GM21825 (cell line): ENCODE measurements around the gene SIRPG.
"Not testable (repeated sequence)": the region's sequence is repeated elsewhere in the genome, so short reads cannot be mapped to it uniquely, and the experiment has no call there.

Experiments used
- ATAC-seq: cut with Tn5 transposase; IDR thresholded peaks from one replicate; pipeline ENCODE4 v1.9.1; 2021; ENCODE audit warnings: mild to moderate bottlenecking, moderate library complexity; ENCODE audit not compliant: unreplicated experiment

Gene SIRPG

GRCh38 chr20:1657556-1658334 is at the start of gene SIRPG:
Gene SIRPG (minus strand): TSS chr20:1657779. CDS start chr20:1657714, 65 bp downstream.
- ATAC-seq: no peak

DNA sequence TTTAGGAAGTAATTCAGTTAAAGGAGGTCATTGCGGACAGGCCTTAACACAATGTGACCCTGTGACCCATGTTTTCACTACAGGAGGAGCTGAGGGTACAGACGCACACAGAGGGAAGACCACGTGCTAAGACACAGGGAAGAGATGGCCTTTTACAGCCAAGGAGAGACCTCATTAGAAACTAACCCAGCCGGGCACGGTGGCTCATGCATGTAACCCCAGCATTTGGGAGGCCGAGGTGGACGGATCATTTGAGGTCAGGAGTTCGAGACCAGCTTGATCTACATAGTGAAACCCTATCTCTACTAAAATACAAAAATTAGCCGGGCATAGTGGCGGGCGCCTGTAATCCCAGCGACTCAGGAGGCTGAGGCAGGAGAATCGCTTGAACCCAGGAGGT is 49.3 kb upstream of the SIRPG start:
- not testable (repeated sequence) for ATAC-seq

- no peak for ATAC-seq
These were observed 48.5 kb upstream of the SIRPG start for GRCh38 chr20:1706079-1706478.

GRCh38 chr20:1702855-1703254 is 45.3 kb upstream of the SIRPG start:
- no peak for ATAC-seq

DNA sequence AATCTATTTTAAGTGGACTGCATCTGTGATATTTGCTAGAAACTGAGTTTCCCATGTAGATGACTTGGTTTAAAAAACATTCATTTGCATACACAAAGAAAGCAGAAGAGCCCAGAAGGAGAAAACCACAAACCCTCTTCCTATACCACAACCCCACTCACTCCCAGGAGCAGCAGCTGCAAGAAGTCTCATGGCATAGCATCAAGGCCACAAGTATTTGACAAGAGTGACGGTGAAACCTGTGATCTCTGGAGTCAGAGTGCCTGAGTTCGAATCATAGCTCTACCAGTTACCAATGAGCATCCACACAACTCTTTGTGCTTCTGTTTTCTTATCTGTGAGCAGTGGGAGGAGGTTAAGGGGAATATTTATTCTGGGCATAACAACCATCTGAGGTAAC is 44.7 kb upstream of the SIRPG start:
- ATAC-seq: no peak

DNA sequence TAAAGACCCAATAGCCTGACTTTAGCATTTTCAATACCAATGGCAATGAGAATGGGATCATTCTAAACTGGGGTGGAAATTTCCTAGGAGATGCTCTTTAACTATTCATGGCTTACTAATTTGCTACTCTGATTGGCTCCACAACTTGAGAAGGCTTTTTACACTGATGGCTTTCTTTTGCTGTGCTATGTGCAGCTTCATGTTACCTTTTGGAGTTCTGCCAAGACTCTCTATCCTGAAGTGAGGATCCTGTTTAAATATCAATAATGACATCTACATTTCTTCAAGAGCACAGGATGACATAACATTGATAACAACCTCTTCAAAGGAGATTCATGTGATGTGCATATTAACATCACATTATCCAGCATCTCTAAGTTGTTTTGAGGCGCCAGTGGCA is 43.4 kb upstream of the SIRPG start:
- ATAC-seq: no peak

DNA sequence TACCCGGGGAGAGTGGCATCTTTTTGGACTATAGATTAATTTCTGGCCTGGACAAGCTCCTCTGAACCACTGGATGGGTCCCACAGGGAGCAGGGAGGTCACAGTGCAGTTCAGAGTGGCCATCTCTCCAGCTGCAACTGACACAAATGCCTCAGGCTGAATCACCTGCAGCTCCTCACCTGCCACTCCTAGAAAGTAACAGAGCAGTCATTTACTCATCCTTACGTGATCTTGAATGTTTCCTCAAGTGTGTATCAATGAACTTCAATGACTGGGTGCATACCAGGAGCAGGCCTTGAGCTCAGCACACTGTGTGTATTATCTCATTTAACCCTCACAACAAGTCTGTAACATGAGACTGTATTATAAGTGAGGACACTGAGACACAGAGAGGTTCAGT is 40.0 kb upstream of the SIRPG start:
- ATAC-seq: no peak

- ATAC-seq: no peak
These were observed 39.1 kb upstream of the SIRPG start for GRCh38 chr20:1696521-1697209.

DNA sequence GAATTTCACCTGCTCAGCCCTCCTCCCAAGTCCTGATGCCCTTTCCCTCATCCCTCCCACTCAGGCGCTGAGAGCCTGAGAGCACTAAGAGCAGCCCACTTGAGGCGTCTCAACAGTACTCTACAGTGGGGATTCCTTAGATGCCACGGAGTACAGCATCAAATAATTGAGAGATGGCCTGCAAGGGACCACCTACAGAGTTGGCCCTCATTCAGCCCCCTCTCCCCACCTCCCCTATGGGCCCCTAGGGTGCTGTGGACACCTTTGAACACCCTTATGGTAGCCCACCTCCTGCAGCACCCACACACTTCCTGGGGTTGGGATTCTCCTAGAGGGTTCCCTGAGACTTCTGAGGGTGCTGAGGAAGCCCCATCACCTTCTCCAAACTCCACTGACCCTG is 37.1 kb upstream of the SIRPG start:
- no peak for ATAC-seq

DNA sequence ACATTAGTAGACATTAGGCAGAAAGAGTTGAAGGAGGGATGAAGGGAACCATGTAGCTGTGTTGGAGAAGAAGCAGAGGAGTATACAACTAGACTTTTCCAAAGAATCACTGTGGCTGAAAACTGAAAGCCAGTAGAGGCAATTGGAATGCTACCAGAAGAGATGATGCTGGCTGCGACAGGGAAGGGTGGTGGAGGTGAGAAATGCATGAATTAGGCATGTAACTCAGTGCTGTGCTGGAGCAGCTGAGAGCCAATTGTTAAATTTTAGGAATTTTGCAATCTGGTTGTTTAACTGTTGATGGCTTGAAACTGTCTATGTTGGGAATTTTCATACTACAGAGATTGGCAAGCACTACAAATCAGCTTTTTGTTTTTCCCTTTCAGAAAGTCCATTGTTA is 35.8 kb upstream of the SIRPG start:
- no peak for ATAC-seq

GRCh38 chr20:1689721-1690120 is 32.1 kb upstream of the SIRPG start:
- no peak for ATAC-seq

GRCh38 chr20:1688886-1689538 is 31.4 kb upstream of the SIRPG start:
- no peak for ATAC-seq

DNA sequence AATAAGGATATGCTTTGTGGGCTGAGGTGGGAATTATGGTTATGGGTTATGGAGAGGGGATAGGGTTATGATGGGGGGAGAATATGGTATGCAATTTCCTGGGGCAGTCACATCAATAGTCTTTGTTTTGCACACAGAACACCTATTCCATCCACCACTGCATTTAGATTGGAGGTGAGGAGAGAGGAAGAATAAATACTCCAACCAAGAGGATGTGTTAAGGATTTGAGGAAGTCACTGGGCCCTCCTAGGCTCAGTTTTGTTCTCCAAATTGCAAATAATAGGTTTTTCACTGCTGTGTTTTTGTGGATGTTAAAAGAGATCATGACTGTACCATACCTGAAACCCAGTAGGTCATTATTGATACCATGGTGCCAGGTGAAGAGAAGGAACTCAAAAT is 29.5 kb upstream of the SIRPG start:
- no peak for ATAC-seq

DNA sequence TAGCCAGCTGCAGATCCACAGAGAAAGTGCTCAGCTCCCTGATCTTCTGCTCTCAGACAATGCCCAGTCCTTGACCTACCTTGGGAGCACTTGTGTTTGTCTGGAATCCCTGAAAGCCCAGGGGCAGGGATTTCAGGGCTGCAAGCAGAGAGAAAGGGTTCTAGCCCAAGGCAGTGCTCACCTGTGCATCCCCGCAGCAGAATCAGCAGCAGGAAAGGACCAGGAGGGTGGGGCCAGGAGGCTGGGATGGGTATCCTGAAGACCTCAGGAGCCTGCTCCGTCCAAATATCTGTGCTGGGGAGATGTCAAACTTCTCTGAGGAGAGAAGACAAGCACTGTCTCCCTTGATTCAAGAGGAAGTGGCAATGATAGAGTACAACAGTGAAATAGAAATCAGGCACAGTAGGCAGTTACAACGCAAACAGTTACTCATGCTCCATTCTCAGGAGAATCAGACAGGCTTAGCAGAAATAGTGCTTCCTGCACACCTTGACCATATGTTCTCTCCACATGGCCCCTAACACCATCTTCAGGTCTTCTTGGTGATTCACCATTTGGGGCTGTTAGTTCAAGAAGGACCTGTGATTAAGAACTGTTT is 28.7 kb upstream of the SIRPG start:
- ATAC-seq: no peak

- no peak for ATAC-seq
These were observed 27.9 kb upstream of the SIRPG start for GRCh38 chr20:1685304-1686052.

DNA sequence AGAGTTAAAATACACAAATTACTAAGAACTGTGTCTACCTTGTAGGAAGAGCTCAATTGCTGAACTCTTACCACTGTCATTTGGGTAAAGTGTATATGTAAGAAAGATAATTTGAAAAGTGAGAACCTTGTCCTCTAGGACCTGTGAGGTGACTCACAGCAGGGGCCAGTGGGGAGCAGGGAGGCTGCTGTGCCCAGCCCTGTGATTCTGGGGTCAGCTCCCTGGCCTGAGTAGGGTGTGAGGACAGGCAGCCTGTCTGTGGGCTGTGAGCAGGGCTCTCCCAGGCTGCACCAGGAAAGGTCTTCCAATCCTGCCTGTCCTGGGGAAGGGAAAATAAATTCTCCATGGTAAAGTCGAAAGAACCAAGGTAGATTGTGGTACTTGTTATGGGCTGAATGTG is 27.3 kb upstream of the SIRPG start:
- ATAC-seq: no peak

- no peak for ATAC-seq
These were observed 19.1 kb upstream of the SIRPG start for GRCh38 chr20:1676650-1677049.

DNA sequence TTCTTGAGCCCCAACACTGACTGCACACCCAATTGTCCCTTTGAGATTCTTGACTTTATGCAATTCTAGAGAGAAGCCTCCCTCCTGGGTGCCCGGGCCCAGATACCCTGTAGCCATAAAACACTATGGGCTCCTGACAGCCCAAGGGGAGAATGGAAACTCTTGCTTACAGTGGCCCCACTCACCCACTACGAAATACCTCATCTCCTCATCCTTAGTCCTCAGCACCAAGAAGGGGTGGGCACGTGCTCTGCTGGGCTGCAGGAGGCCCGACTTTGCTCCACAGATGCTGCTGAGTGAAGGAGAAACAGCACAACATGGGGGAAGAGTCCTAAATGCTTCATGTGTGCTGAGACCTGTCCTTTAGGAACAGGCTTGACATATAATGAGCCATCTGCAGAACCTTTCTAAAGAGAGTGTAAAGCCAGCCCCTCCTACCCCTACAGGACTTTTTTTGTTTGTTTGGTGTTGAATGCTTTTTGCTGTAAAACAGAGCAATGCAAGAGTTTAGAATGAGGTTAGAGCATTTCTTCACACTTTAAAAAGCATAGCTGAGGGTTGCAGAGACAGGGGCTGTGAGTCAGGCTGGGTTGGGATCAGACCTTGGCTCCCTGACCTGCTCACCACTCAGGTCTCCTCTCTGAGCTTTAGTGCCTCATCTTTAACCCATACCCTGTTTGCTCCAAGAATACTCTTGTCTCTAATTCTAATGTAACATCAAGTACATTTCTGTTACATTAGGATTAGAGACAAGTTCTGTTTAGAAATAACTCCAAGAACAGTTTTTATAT is 17.6 kb upstream of the SIRPG start:
- no peak for ATAC-seq

GRCh38 chr20:1674361-1674760 is 16.8 kb upstream of the SIRPG start:
- ATAC-seq: no peak

DNA sequence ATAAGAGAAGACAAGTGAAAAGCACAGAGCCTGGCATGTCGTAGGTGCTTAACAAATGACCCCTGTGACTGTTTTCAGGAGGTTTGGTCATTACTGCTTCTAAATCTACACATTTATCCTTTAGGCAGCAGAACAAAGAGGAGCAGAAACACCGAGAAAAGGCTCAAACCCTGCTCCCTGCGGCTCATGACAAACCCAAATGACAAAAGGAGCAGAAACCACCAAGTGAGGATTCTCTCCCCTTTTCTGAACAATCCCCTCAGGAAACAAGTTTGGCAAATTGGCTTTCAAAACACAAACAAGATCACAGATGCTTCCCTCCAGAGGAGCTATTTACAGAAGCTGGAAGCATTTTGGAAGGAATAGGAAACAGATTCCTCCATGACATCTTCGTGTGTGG is 15.8 kb upstream of the SIRPG start:
- ATAC-seq: no peak
